Measurements from ENCODE around the gene PCDHA1.

The PCDHA1 gene

GRCh38 chr5:140883373-140883772, 97.4 kb downstream of the PCDHA1 start:
- H3K79me2 ChIP-seq (ENCODE audit: control insufficient read depth, low read length), result no peaks in the 10 kb centered on the region
- H3K9me2 ChIP-seq (replicated peaks; ENCODE audit: control insufficient read depth, low read length), result no peaks in the 10 kb centered on the region
- H3K9me3 ChIP-seq (ENCODE audit: control insufficient read depth, insufficient read depth, low read length), result no peaks in the 10 kb centered on the region; the same call in 1 of the 2 replicates
- H3K4me3 ChIP-seq (ENCODE audit: low read length), result no peak overlapping the region
- H3K27me3 ChIP-seq (ENCODE audit: control insufficient read depth, low read length), result no peaks in the 10 kb centered on the region
- H3K4me1 ChIP-seq (ENCODE audit: control insufficient read depth, low read length), result no peaks in the 10 kb centered on the region
- H4K20me1 ChIP-seq (ENCODE audit: control insufficient read depth, insufficient read depth, low read depth, low read length), result no peaks in the 10 kb centered on the region
- no peaks in the 10 kb centered on the region for H3F3A ChIP-seq (ENCODE audit: control insufficient read depth, insufficient read depth)
- H3K27ac ChIP-seq (ENCODE audit: low read depth, low read length), result no peak overlapping the region
- TF ChIP-seq EZH2phosphoT487 (IDR thresholded peaks at IDR 0.05; ENCODE audit: borderline replicate concordance, low read length) (no peak), CTCF (IDR thresholded peaks at IDR 0.05; ENCODE audit: low read depth, low read length, poor library complexity, severe bottlenecking) (no peak)
- H3K36me3 ChIP-seq (ENCODE audit: control insufficient read depth, low read length), result no peaks in the 10 kb centered on the region
- no peak overlapping the region for H3K4me2 ChIP-seq (ENCODE audit: low read length)

- Histone ChIP-seq H3K79me2 (ENCODE audit: control insufficient read depth, low read length) (no peaks in the 10 kb centered on the region), H3K4me1 (ENCODE audit: control insufficient read depth, low read length) (no peaks in the 10 kb centered on the region), H3K9me2 (replicated peaks; ENCODE audit: control insufficient read depth, low read length) (no peaks in the 10 kb centered on the region), H3F3A (ENCODE audit: control insufficient read depth, insufficient read depth) (no peaks in the 10 kb centered on the region), H3K36me3 (ENCODE audit: control insufficient read depth, low read length) (no peaks in the 10 kb centered on the region), H3K27ac (ENCODE audit: low read depth, low read length) (no peak overlapping the region), H3K27me3 (ENCODE audit: control insufficient read depth, low read length) (no peaks in the 10 kb centered on the region), H3K4me2 (ENCODE audit: low read length) (no peak overlapping the region), H3K9me3 (ENCODE audit: control insufficient read depth, insufficient read depth, low read length) (no peaks in the 10 kb centered on the region; the same call in 1 of the 2 replicates), H3K4me3 (ENCODE audit: low read length) (no peak overlapping the region), H4K20me1 (ENCODE audit: control insufficient read depth, insufficient read depth, low read depth, low read length) (no peaks in the 10 kb centered on the region)
- no peak for TF ChIP-seq EZH2phosphoT487 (IDR thresholded peaks at IDR 0.05; ENCODE audit: borderline replicate concordance, low read length)
- TF ChIP-seq CTCF (IDR thresholded peaks at IDR 0.05; ENCODE audit: low read depth, low read length, poor library complexity, severe bottlenecking), result no peak
Observed at GRCh38 chr5:140883927-140884697, 98.2 kb downstream of the PCDHA1 start.

GRCh38 chr5:140916325-140916724, 130.4 kb downstream of the PCDHA1 start:
- no peaks in the 10 kb centered on the region for H3K27me3 ChIP-seq (ENCODE audit: control insufficient read depth, low read length)
- H3F3A ChIP-seq (ENCODE audit: control insufficient read depth, insufficient read depth), result no peaks in the 10 kb centered on the region
- H3K27ac ChIP-seq (ENCODE audit: low read depth, low read length), result no peak overlapping the region
- no peaks in the 10 kb centered on the region for H4K20me1 ChIP-seq (ENCODE audit: control insufficient read depth, insufficient read depth, low read depth, low read length)
- no peak overlapping the region for H3K4me2 ChIP-seq (ENCODE audit: low read length)
- H3K4me1 ChIP-seq (ENCODE audit: control insufficient read depth, low read length), result no peaks in the 10 kb centered on the region
- H3K9me3 ChIP-seq (ENCODE audit: control insufficient read depth, insufficient read depth, low read length), result no peaks in the 10 kb centered on the region
- H3K4me3 ChIP-seq (ENCODE audit: low read length), result no peak overlapping the region
- H3K36me3 ChIP-seq (ENCODE audit: control insufficient read depth, low read length), result no peaks in the 10 kb centered on the region
- H3K79me2 ChIP-seq (ENCODE audit: control insufficient read depth, low read length), result no peaks in the 10 kb centered on the region
- TF ChIP-seq EZH2phosphoT487 (IDR thresholded peaks at IDR 0.05; ENCODE audit: borderline replicate concordance, low read length), result no peak
- no peak for TF ChIP-seq CTCF (IDR thresholded peaks at IDR 0.05; ENCODE audit: low read depth, low read length, poor library complexity, severe bottlenecking)
- no peaks in the 10 kb centered on the region for H3K9me2 ChIP-seq (replicated peaks; ENCODE audit: control insufficient read depth, low read length)

Measured in DOHH2 (cell line).